Loucy (cell line): ENCODE measurements around the gene RPS6KA2.

Experiments
- H2AFZ ChIP-seq: fragments of 200-600 bp; sonication (generic); 2 replicates; pipeline ENCODE4 v1.6.0; 2016; ENCODE audit warnings: antibody characterized with exemption, mild to moderate bottlenecking, low read length, moderate library complexity
- H3F3A ChIP-seq: fragments of 200-600 bp; 2 replicates; pipeline ENCODE4 v1.6.0; 2016; ENCODE audit warnings: antibody characterized with exemption, low read depth, mild to moderate bottlenecking
- H3K27me3 ChIP-seq: fragments of 200-600 bp; sonication (generic); 2 replicates; pipeline ENCODE4 v1.6.1; 2014; ENCODE audit warnings: low read length, mild to moderate bottlenecking; ENCODE audit not compliant: insufficient read depth, poor library complexity, severe bottlenecking
- H3K36me3 ChIP-seq: fragments of 200-600 bp; sonication (generic); 2 replicates; pipeline ENCODE4 v1.6.1; 2016; ENCODE audit warnings: low read length; ENCODE audit not compliant: insufficient read depth
- H3K4me1 ChIP-seq: fragments of 200-600 bp; sonication (generic); 2 replicates; pipeline ENCODE4 v1.5.1; 2014; ENCODE audit warnings: low read length, mild to moderate bottlenecking; ENCODE audit not compliant: insufficient read depth, poor library complexity, severe bottlenecking
- H3K4me2 ChIP-seq: fragments of 200-600 bp; sonication (generic); 2 replicates; pipeline ENCODE4 v1.6.0; 2014; ENCODE audit warnings: antibody characterized with exemption, low read length, low read depth, mild to moderate bottlenecking; ENCODE audit not compliant: poor library complexity, severe bottlenecking
- H3K4me3 ChIP-seq: fragments of 200-600 bp; sonication (generic); 2 replicates; pipeline ENCODE4 v1.5.1; 2014; ENCODE audit warnings: low read length, mild to moderate bottlenecking, mixed read lengths; ENCODE audit not compliant: poor library complexity, severe bottlenecking
- H3K79me2 ChIP-seq: fragments of 200-600 bp; sonication (generic); 2 replicates; pipeline ENCODE4 v1.6.1; 2014; ENCODE audit warnings: low read length; ENCODE audit not compliant: insufficient read depth
- H3K9ac ChIP-seq: fragments of 200-600 bp; sonication (generic); 2 replicates; pipeline ENCODE4 v1.6.0; 2014; ENCODE audit warnings: mild to moderate bottlenecking, low read depth, low read length, moderate library complexity; ENCODE audit not compliant: poor library complexity, severe bottlenecking
- H3K9me2 ChIP-seq: fragments of 200-600 bp; sonication (generic); replicated peaks from 2 replicates; pipeline ENCODE4 v1.6.1; 2016; ENCODE audit warnings: low read depth, low read length, mixed read lengths
- H3K9me3 ChIP-seq: fragments of 200-600 bp; sonication (generic); 2 replicates; pipeline ENCODE4 v1.6.1; 2014; ENCODE audit warnings: mild to moderate bottlenecking, antibody characterized with exemption, low read length, low read depth; ENCODE audit not compliant: insufficient read depth
- H4K20me1 ChIP-seq: fragments of 200-600 bp; sonication (generic); 2 replicates; pipeline ENCODE4 v1.6.0; 2014; ENCODE audit warnings: antibody characterized with exemption, low read length, mild to moderate bottlenecking; ENCODE audit not compliant: insufficient read depth, poor library complexity, severe bottlenecking
- EZH2phosphoT487 ChIP-seq: fragments of 200-600 bp; IDR thresholded peaks from 2 replicates; pipeline ENCODE4 v1.6.1; 2018; ENCODE audit warnings: antibody characterized with exemption, mild to moderate bottlenecking, moderate library complexity, borderline replicate concordance
- TF ChIP-seq, protein P1 (sequence below): fragments of 200-600 bp; sonication (generic); conservative IDR thresholded peaks from 2 replicates; pipeline ENCODE4 v1.5.1; 2014; ENCODE audit warnings: mild to moderate bottlenecking, antibody characterized with exemption, low read length

The RPS6KA2 gene

DNA sequence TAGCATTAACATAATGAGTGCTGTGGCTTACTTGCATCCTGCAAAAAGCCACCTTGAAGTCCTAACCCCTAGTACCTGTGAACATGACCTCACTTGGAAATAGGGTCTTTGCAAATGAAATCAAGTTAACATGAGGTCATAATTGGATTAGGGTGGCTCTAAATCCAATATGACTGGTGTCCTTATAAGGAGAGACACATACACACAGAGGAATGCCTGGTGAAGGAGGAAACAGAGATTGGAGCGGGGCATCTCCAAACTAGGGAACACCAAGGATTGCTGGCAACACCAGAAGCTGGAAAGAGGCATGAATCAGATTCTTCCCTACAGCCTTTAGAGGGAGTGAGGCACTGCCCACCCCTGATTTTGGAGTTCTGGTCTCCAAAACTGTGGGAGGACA, 17.6 kb upstream of the RPS6KA2 start:
- H3F3A ChIP-seq: no peaks in the 10 kb centered on the region
- no peaks in the 10 kb centered on the region for H3K36me3 ChIP-seq
- H3K4me1 ChIP-seq: no peaks in the 10 kb centered on the region
- no peaks in the 10 kb centered on the region for H3K79me2 ChIP-seq
- no peak overlapping the region for H3K4me3 ChIP-seq
- no peaks in the 10 kb centered on the region for H3K27me3 ChIP-seq
- H3K9me3 ChIP-seq: no peaks in the 10 kb centered on the region
- TF ChIP-seq EZH2phosphoT487: no peak
- TF ChIP-seq, protein P1, sequence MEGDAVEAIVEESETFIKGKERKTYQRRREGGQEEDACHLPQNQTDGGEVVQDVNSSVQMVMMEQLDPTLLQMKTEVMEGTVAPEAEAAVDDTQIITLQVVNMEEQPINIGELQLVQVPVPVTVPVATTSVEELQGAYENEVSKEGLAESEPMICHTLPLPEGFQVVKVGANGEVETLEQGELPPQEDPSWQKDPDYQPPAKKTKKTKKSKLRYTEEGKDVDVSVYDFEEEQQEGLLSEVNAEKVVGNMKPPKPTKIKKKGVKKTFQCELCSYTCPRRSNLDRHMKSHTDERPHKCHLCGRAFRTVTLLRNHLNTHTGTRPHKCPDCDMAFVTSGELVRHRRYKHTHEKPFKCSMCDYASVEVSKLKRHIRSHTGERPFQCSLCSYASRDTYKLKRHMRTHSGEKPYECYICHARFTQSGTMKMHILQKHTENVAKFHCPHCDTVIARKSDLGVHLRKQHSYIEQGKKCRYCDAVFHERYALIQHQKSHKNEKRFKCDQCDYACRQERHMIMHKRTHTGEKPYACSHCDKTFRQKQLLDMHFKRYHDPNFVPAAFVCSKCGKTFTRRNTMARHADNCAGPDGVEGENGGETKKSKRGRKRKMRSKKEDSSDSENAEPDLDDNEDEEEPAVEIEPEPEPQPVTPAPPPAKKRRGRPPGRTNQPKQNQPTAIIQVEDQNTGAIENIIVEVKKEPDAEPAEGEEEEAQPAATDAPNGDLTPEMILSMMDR: no peak
- no peak overlapping the region for H2AFZ ChIP-seq
- no peak overlapping the region for H3K9ac ChIP-seq
- H3K4me2 ChIP-seq: no peak overlapping the region
- no peaks in the 10 kb centered on the region for H3K9me2 ChIP-seq
- H4K20me1 ChIP-seq: no peaks in the 10 kb centered on the region

DNA sequence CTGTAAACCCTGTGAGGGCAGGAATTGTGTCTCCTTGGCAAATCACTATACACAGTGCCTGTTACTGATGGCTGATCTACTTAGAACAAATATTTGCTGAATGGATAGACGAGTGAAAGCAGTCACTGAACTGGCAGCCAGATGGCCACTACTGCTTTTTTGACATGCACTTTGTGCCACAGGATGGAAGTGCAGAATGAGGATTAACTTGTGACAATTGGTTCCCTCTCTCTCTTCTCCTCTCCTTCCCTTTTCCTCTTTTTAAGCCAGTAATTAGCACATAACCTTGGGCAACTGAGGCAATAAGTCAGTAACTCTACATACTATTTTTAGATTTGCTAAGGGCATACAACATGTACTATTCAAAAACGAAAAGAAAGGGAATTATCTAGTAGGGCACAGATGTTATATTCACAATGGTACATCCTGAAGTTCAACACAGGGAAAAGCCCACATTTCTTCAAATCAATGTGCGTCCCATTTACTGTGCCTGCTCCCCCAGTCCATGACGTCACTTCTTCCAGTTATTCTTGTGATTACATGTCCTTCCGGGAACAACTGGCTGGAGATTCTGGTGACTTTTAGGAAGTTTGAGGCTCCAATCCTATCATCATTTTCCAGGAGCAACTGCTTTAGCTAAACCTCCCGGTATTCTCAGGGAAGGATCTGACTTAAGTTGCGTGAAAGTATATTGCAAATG, 17.0 kb upstream of the RPS6KA2 start:
- Histone ChIP-seq H3F3A (no peaks in the 10 kb centered on the region), H3K4me1 (no peaks in the 10 kb centered on the region), H2AFZ (no peak overlapping the region), H3K27me3 (no peaks in the 10 kb centered on the region), H3K9ac (no peak overlapping the region), H3K4me3 (no peak overlapping the region), H3K79me2 (no peaks in the 10 kb centered on the region), H3K4me2 (no peak overlapping the region), H4K20me1 (no peaks in the 10 kb centered on the region), H3K36me3 (no peaks in the 10 kb centered on the region), H3K9me3 (no peaks in the 10 kb centered on the region), H3K9me2 (no peaks in the 10 kb centered on the region)
- TF ChIP-seq, protein P1: no peak
- TF ChIP-seq EZH2phosphoT487: no peak

DNA sequence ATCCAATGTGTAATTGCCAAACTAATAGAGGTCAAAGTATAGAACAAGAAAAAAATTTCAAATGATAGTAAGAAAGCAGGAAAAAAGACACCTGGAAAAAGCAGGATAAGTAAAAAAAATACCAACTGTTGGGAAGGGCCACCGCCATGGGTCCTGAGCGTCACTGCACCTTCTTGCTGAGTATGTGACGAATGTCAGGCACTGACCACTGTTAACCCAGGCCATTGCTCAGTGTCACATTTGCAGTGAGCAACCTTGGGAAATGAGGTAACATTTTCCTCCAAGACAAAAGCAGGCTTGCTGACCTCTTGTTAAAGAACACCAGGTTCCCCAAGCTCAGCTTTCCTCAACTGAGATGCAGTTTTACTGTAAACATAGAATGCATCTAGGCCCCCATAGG, 15.6 kb upstream of the RPS6KA2 start:
- Histone ChIP-seq H3K4me1 (no peaks in the 10 kb centered on the region), H4K20me1 (no peaks in the 10 kb centered on the region), H3K79me2 (no peaks in the 10 kb centered on the region), H2AFZ (no peak overlapping the region), H3K4me2 (no peak overlapping the region), H3K9ac (no peak overlapping the region), H3F3A (no peaks in the 10 kb centered on the region), H3K27me3 (no peaks in the 10 kb centered on the region), H3K9me2 (no peaks in the 10 kb centered on the region), H3K9me3 (no peaks in the 10 kb centered on the region), H3K4me3 (no peak overlapping the region), H3K36me3 (no peaks in the 10 kb centered on the region)
- no peak for TF ChIP-seq EZH2phosphoT487
- TF ChIP-seq, protein P1: no peak
